H1 (cell line): ENCODE results near the gene AGAP1. TPM values are rescaled to one million over a fixed set of nuclear protein-coding genes. Genes with fewer than 3 reads are reported as not detected.

ENCODE experiments used
- CTCF ChIA-PET: fragments of 300-600 bp; sonication (Branson Sonifier 250); formaldehyde crosslinking; loops from one replicate; lab custom pipeline; 2021; ENCODE audit not compliant: partially characterized antibody; lab: Charles Lee
- POLR2A ChIA-PET: fragments of 300-600 bp; sonication (Branson Sonifier 250); formaldehyde crosslinking; loops from one replicate; lab custom pipeline; 2021; ENCODE audit warnings: inconsistent platforms; ENCODE audit not compliant: partially characterized antibody; lab: Charles Lee
- DNase-seq, 2 experiments: peaks; one replicate each; pipeline versions ENCODE4 v3.0.0 to v3.0.0-alpha.2; 2010 to 2022; ENCODE audit warnings: low spot score in 2 of 2, low read depth in 1 of 2, mixed read lengths in 1 of 2
- FAIRE-seq: peaks from 2 replicates; lab custom pipeline; 2011; peaks lifted over from hg19 to GRCh38; lab: Jason Lieb, UNC
- H2AFZ ChIP-seq: 2 replicates; pipeline ENCODE4 v1.8.1; 2012; ENCODE audit warnings: low read length, inconsistent platforms
- H2AK5ac ChIP-seq: 2 replicates; pipeline ENCODE4 v1.6.1; 2013; ENCODE audit warnings: low read depth, low read length
- H2BK120ac ChIP-seq: replicated peaks from 2 replicates; pipeline ENCODE3; 2013; ENCODE audit warnings: low read depth, low read length, inconsistent platforms
- H2BK12ac ChIP-seq: 2 replicates; pipeline ENCODE4 v1.6.1; 2013; ENCODE audit warnings: low read depth, low read length
- H2BK15ac ChIP-seq: 2 replicates; pipeline ENCODE4 v1.6.1; 2013; ENCODE audit warnings: low read length
- H2BK20ac ChIP-seq: 2 replicates; pipeline ENCODE4 v1.6.1; 2013; ENCODE audit warnings: low read length
- H2BK5ac ChIP-seq: 2 replicates; pipeline ENCODE4 v1.6.1; 2013; ENCODE audit warnings: low read depth, low read length
- H3K14ac ChIP-seq: 2 replicates; pipeline ENCODE4 v1.6.1; 2013; ENCODE audit warnings: inconsistent platforms; ENCODE audit not compliant: insufficient read length
- H3K18ac ChIP-seq: 2 replicates; pipeline ENCODE4 v1.6.1; 2013; ENCODE audit warnings: low read length; ENCODE audit errors: extremely low read depth
- H3K23ac ChIP-seq: 2 replicates; pipeline ENCODE4 v1.6.1; 2013; ENCODE audit warnings: inconsistent platforms; ENCODE audit not compliant: insufficient read length
- H3K23me2 ChIP-seq: 2 replicates; pipeline ENCODE4 v1.6.1; 2013; ENCODE audit warnings: low read depth, low read length
- H3K27ac ChIP-seq: 2 replicates; pipeline ENCODE4 v1.6.1; 2011; ENCODE audit warnings: low read depth, low read length, inconsistent platforms
- H3K27me3 ChIP-seq, 4 experiments: replicated peaks in 1 of 4; 1 replicate in 1 of 4; 2 replicates in 3 of 4; pipeline versions ENCODE4 v1.6.1 to v1.8.1; 2011 to 2013; ENCODE audit warnings: low read length in 3 of 4, mild to moderate bottlenecking in 3 of 4, inconsistent platforms in 2 of 4, mixed read lengths in 2 of 4, moderate library complexity in 1 of 4; ENCODE audit not compliant: control insufficient read depth in 3 of 4, insufficient read depth in 3 of 4; ENCODE audit errors: extremely low read depth in 1 of 4
- H3K36me3 ChIP-seq, 4 experiments: 2 replicates each; pipeline versions ENCODE4 v1.6.1 to v1.8.1; 2011 to 2013; ENCODE audit warnings: mild to moderate bottlenecking in 4 of 4, low read length in 3 of 4, moderate library complexity in 2 of 4, control low read depth in 1 of 4, inconsistent platforms in 1 of 4; ENCODE audit not compliant: insufficient read depth in 4 of 4, control insufficient read depth in 2 of 4
- H3K4ac ChIP-seq: replicated peaks from 2 replicates; pipeline ENCODE3; 2013; ENCODE audit warnings: low read length, low read depth, mixed read lengths, inconsistent platforms; ENCODE audit not compliant: insufficient read length
- H3K4me1 ChIP-seq, 4 experiments: replicated peaks in 1 of 4; 1 replicate in 1 of 4; 2 replicates in 3 of 4; pipeline versions ENCODE4 v1.6.1 to v1.8.1; 2011 to 2013; ENCODE audit warnings: low read length in 3 of 4, inconsistent platforms in 2 of 4, mixed read lengths in 1 of 4; ENCODE audit not compliant: insufficient read depth in 4 of 4, control insufficient read depth in 3 of 4
- H3K4me2 ChIP-seq, 2 experiments: 2 replicates each; pipeline versions ENCODE4 v1.6.1 to v1.8.1; 2011 to 2013; ENCODE audit warnings: low read depth in 2 of 2, low read length in 2 of 2, control low read depth in 1 of 2, inconsistent platforms in 1 of 2, mild to moderate bottlenecking in 1 of 2; ENCODE audit not compliant: insufficient read depth in 1 of 2
- H3K4me3 ChIP-seq, 4 experiments: fragments of 200-600, 300-600 bp in 1 of 4; sonication (generic), shearing (Covaris generic), sonication (Bioruptor Twin) in 1 of 4; 2 replicates each; pipeline versions ENCODE4 v1.5.1 to v1.8.1; 2011 to 2016; ENCODE audit warnings: low read length in 4 of 4, low read depth in 3 of 4, control low read depth in 2 of 4, inconsistent platforms in 2 of 4, mild to moderate bottlenecking in 2 of 4, mixed read lengths in 1 of 4, moderate library complexity in 1 of 4; ENCODE audit not compliant: insufficient read depth in 2 of 4; ENCODE audit errors: extremely low read depth in 1 of 4
- H3K56ac ChIP-seq: replicated peaks from 2 replicates; pipeline ENCODE3; 2013; ENCODE audit warnings: low read depth, mild to moderate bottlenecking, mixed read lengths, low read length, inconsistent platforms; ENCODE audit not compliant: insufficient read length
- H3K79me1 ChIP-seq: 2 replicates; pipeline ENCODE4 v1.6.1; 2013; ENCODE audit warnings: low read depth, low read length, control low read depth
- H3K79me2 ChIP-seq, 2 experiments: 2 replicates each; pipeline versions ENCODE4 v1.6.1 to v1.8.1; 2012 to 2013; ENCODE audit warnings: low read length in 2 of 2, mild to moderate bottlenecking in 2 of 2, inconsistent platforms in 1 of 2; ENCODE audit not compliant: insufficient read depth in 2 of 2, control insufficient read depth in 1 of 2
- H3K9ac ChIP-seq, 4 experiments: replicated peaks in 1 of 4; 1 replicate in 1 of 4; 2 replicates in 3 of 4; pipeline versions ENCODE4 v1.6.1 to v1.8.1; 2011 to 2013; ENCODE audit warnings: low read depth in 3 of 4, low read length in 3 of 4, control low read depth in 2 of 4, mild to moderate bottlenecking in 2 of 4, moderate library complexity in 2 of 4, inconsistent platforms in 1 of 4; ENCODE audit errors: extremely low read depth in 1 of 4
- H3K9me3 ChIP-seq, 2 experiments: 2 replicates each; pipeline versions ENCODE4 v1.6.1 to v1.8.1; 2012 to 2013; ENCODE audit warnings: mild to moderate bottlenecking in 2 of 2, moderate library complexity in 2 of 2, control low read depth in 1 of 2, inconsistent platforms in 1 of 2, low read depth in 1 of 2, low read length in 1 of 2, mixed read lengths in 1 of 2; ENCODE audit not compliant: insufficient read depth in 2 of 2
- H4K20me1 ChIP-seq, 2 experiments: replicated peaks in 1 of 2; 2 replicates each; pipeline versions ENCODE3 to v1.8.1; 2011 to 2013; ENCODE audit warnings: inconsistent platforms in 2 of 2, low read length in 2 of 2, mild to moderate bottlenecking in 1 of 2; ENCODE audit not compliant: insufficient read depth in 2 of 2, control insufficient read depth in 1 of 2
- H4K5ac ChIP-seq: 2 replicates; pipeline ENCODE4 v1.6.1; 2013; ENCODE audit warnings: low read length, low read depth, mixed read lengths, inconsistent platforms; ENCODE audit not compliant: insufficient read length
- H4K8ac ChIP-seq: 2 replicates; pipeline ENCODE4 v1.8.0; 2013; ENCODE audit warnings: mild to moderate bottlenecking, moderate library complexity, low read length, inconsistent platforms; ENCODE audit not compliant: insufficient read depth; ENCODE audit errors: extremely low read depth
- H4K91ac ChIP-seq: replicated peaks from 2 replicates; pipeline ENCODE3; 2013; ENCODE audit warnings: low read length, mixed read lengths, inconsistent platforms; ENCODE audit not compliant: insufficient read length
- GTF2F1 ChIP-seq: IDR thresholded peaks from 2 replicates; pipeline ENCODE4 v1.6.1; 2012; ENCODE audit warnings: low read depth, low read length, improper control_type of control experiment, borderline replicate concordance
- MAFK ChIP-seq: IDR thresholded peaks from 2 replicates; pipeline ENCODE4 v1.6.1; 2012; ENCODE audit warnings: low read depth, mild to moderate bottlenecking, improper control_type of control experiment, low read length
- SP4 ChIP-seq: IDR thresholded peaks from 2 replicates; pipeline ENCODE4 v1.6.1; 2012; ENCODE audit warnings: low read length, inconsistent platforms
- TCF12 ChIP-seq: IDR thresholded peaks from 2 replicates; pipeline ENCODE4 v1.6.1; 2011; ENCODE audit warnings: low read depth, mild to moderate bottlenecking, low read length
- TEAD4 ChIP-seq: IDR thresholded peaks from 2 replicates; pipeline ENCODE4 v1.6.1; 2012; ENCODE audit warnings: low read depth, low read length, inconsistent platforms, mixed read lengths
- WGBS, 2 experiments: shearing (Covaris generic) in 1 of 2; methylation state at CpG; one replicate each; pipeline versions ENCODE4 v1.1.6 to v1.1.7; 2013 to 2015; ENCODE audit warnings: low lambda C conversion rate in 2 of 2, mixed read lengths in 2 of 2, inconsistent platforms in 1 of 2, low coverage in 1 of 2, missing lambda C conversion rate in 1 of 2; ENCODE audit not compliant: insufficient replicate concordance in 2 of 2, insufficient coverage in 1 of 2, insufficient read length in 1 of 2; ENCODE audit errors: extremely low coverage in 1 of 2, missing lambda C conversion rate in 1 of 2; 5-methylcytosine and 5-hydroxymethylcytosine counted together
- polyA plus RNA-seq, 7 experiments: library from polyadenylated mRNA; depleted of rRNA in 3 of 7; stranded (reverse) in 5 of 7; unstranded in 2 of 7; fragments of >200 nt in 5 of 7; fragments of 200-250 nt in 2 of 7; gene quantifications; 1 replicate in 5 of 7; 2 replicates in 1 of 7; 4 replicates in 1 of 7; pipeline versions ENCODE4 v1.2.1 to v1.2.3, GENCODE V29; 2011 to 2013; ENCODE audit warnings: missing spikeins in 2 of 7, mixed read lengths in 2 of 7
- total RNA-seq: library from RNA; stranded (reverse); fragmentation: NEBNext Ultra II Directional; extraction: Animal tissue kit (Norgen Biotek cat#: 25700); gene quantifications from 2 replicates; pipeline ENCODE4 v1.2.1, GENCODE V29; 2021
- TF ChIP-seq, protein P1 (sequence below): IDR thresholded peaks from 2 replicates; pipeline ENCODE4 v1.6.1; 2012; ENCODE audit warnings: inconsistent platforms

AGAP1 gene
- total and polyA plus RNA-seq, 2 of the 8 experiments (the other 6 are each of a cell fraction or from before 2014, with no cell fraction given), result 18.1 to 39.4 TPM

- H3K9me3 ChIP-seq, result no peaks in the 10 kb centered on the region
- no peak overlapping the region for H2BK20ac ChIP-seq
- H3K4me1 ChIP-seq, result peaks cover 5 to 19% (median 9%) of the 10 kb centered on the region in 4 experiments
- DNase-seq (no peak), FAIRE-seq (no peak)
- ChIA-PET CTCF (interaction anchor here (0.6 to 4.5 kb wide), 7 partner anchors 9 to 152 kb away, joined by 3 to 23 read pairs (median 9); no protein-coding TSS in a partner anchor), POLR2A (no interaction called here)
- H3K4ac ChIP-seq, result no peak overlapping the region
- H2AFZ ChIP-seq, result no peak overlapping the region
- no peak overlapping the region for H3K23ac ChIP-seq
- no peak overlapping the region for H3K4me3 ChIP-seq
- H3K36me3 ChIP-seq, result peaks cover 0 to 14% (median 2%) of the 10 kb centered on the region in 4 experiments; a peak in 4 of 8 replicates
- no peaks in the 10 kb centered on the region for H3K23me2 ChIP-seq
- H4K8ac ChIP-seq, result no peak overlapping the region
- no peak overlapping the region for H2AK5ac ChIP-seq
- 35% methylated on average over 6 of the region's 6 CpGs; no CpG with 5 or more reads in 1 of the 2 experiments for WGBS, 2 experiments
- H2BK120ac ChIP-seq, result no peak overlapping the region
- no peak overlapping the region for H3K14ac ChIP-seq
- no peak overlapping the region for H4K91ac ChIP-seq
- no peaks in the 10 kb centered on the region for H3K27me3 ChIP-seq
- H3K56ac ChIP-seq, result no peak overlapping the region
- no peaks in the 10 kb centered on the region for H3K79me1 ChIP-seq
- H4K20me1 ChIP-seq, result peaks cover 2 to 6% of the 10 kb centered on the region in 2 experiments
- H2BK12ac ChIP-seq, result no peak overlapping the region
- H3K79me2 ChIP-seq, result no peaks in the 10 kb centered on the region
- no peak overlapping the region for H4K5ac ChIP-seq
- H3K9ac ChIP-seq, result no peak overlapping the region
- no peak overlapping the region; the same call in 1 of the 2 replicates for H3K27ac ChIP-seq
- TF ChIP-seq SP4, result no peak
- TF ChIP-seq MAFK, result no peak
- TF ChIP-seq TEAD4, result 0 out of 2 replicates have a peak, but pooled peaks have one; percentile 4
- no peak for TF ChIP-seq GTF2F1
- TF ChIP-seq, protein P1, sequence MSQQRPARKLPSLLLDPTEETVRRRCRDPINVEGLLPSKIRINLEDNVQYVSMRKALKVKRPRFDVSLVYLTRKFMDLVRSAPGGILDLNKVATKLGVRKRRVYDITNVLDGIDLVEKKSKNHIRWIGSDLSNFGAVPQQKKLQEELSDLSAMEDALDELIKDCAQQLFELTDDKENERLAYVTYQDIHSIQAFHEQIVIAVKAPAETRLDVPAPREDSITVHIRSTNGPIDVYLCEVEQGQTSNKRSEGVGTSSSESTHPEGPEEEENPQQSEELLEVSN, result no peak
- TF ChIP-seq TCF12, result 0 out of 2 replicates have a peak, but pooled peaks have one; percentile 45
- no peak overlapping the region for H2BK15ac ChIP-seq
- peak overlapping the region in 1 of 2 experiments; percentile 39; a peak in 2 of 4 replicates for H3K4me2 ChIP-seq
- H2BK5ac ChIP-seq, result peak overlapping the region; percentile 69; the same call in 1 of the 2 replicates
- no peak overlapping the region for H3K18ac ChIP-seq
Measured at GRCh38 chr2:235747786-235748091, 253.9 kb downstream of the AGAP1 start.
